ENCODE data around the gene SCN8A.
A peak's percentile ranks its signal among the peaks of the same experiment; 100 is the strongest.

SCN8A gene

DNA sequence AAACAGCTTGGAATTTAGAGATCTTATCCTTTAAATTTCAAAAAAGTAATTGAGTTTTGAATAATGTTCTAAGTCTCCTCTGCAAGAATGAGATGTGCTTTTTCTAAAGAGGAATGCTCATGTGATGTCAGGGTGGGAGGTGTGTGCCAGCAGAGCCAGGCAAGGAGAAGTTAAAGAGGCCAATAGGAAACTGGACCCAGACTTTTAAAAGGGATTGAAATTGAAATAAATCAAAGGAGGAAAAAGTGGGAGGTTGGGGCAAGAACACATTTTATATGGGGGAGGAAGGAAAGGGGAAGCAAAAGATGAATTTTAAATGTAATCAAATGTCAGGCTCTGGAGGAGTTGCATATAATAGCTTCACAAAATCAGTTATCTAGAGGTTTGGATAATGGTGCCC lies 131.4 kb downstream of the SCN8A start:
- DNase-seq: no peak

GRCh38 chr12:51726161-51726560 lies 135.1 kb downstream of the SCN8A start:
- no peak for DNase-seq

DNA sequence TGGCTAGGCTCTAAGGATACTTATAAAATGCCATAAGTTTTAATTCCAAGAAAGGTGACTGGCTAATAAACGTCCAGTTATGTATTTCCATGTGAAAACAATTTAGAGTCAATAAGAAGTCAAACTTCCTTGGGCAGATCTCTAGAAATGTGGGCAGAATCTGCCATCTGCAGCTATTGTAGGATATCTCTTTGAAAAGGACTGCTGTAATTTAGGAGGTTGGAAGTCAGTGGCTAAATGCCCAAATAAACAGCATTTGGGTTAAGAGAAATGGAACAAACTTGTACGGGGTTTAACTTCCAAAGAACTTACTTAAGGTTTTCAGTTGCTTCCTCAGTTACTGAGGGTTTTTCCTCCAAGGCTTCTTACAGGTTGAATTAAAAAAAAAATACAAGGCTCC lies 135.9 kb downstream of the SCN8A start:
- DNase-seq: no peak

DNA sequence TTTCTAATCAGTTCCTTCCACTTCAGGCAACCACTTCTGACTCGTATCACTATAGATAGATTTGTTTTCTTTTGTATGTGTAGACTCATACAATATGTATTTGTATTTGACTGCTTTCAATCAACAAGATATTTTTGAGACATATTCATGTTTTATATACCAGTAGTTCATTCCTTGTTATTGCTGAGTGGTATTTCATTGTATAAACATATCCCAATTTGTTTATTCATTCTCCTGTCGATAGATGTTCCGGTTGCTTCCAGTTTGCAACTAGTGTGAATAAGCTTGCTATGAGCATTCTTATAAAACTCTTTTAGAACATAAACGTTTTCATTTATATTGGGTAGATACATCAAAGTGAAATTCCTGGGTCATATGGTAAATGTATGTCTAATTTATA lies 138.3 kb downstream of the SCN8A start:
- no peak for DNase-seq

GRCh38 chr12:51730745-51731144 lies 139.7 kb downstream of the SCN8A start:
- DNase-seq: no peak

- no peak for DNase-seq
These were observed 149.5 kb downstream of the SCN8A start for GRCh38 chr12:51740536-51740935.

DNA sequence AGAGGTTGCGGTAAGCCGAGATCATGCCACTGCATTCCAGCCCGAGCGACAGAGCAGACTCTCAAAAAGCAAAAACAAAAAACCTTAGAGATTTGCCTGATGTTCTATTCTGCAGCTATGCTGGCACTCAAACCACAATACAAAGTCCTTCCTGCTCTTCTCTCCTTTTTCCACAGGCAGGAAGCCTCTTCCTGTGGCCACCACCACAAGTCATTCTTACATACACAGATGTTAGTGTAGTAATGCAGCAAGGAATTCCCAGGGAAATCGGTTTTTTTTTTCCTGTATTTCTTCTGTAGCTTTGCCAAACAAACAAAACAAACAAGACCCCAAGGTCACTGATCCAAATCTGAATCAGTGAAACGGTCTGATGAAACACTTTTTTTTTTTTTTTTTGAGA lies 153.2 kb downstream of the SCN8A start:
- DNase-seq: no peak

DNA sequence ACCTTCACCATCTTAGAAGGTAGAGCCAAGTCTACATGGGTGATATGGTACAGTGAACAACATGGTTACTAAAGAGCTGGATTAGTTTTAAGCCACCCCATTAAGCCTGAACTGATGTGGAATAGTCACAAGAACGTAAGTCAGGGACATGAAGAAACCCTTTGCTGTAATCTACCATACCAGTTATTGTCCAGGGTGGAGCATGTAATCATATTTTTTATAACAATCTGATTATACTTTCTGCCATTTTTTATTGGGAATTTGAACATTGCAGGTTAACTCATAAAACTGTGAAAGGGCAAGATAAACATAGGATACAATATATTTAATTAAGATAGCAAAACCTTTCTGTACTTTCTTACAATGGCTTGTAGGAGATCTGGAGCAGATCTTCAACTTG lies 153.9 kb downstream of the SCN8A start:
- no peak for DNase-seq

GRCh38 chr12:51746416-51746815 lies 155.4 kb downstream of the SCN8A start:
- DNase-seq: no peak

- DNase-seq: no peak
These were observed 157.2 kb downstream of the SCN8A start for GRCh38 chr12:51748235-51748634.

DNA sequence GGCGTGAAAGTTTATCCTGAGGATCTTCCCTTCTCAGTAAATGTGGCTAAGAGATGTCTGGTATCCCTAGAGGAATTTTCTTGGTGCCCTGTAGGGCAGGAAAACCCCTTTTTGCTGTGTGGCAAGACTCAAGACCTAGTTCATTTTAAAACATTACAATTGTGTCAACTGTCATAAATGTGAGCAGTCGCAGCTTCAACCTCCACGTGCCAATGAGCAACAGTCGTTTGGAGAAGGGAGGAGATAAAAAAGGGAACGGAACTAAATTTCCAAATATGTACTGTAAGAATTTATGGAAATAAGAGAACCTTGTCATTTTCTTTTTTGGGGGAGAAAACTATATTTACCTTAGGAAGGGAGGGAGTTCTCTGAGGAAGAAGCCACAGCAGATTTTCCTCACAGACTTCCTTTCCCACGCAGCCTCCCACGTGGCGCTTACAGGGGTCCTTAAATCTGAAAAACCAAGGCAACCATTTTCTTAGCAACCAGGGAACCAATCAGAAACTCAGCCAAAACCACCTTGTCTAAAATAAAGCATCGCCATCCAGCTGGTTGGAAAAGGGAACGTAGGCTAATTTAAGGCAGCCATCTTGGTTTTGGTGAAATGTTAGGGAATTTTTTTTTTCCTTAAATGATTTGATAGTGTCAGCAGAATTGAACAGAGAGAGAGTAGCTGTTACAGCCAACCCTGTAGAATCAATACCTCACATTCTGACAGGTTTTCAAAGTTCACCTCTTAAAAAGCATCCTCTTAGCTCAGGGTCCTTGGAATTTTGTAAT lies 158.4 kb downstream of the SCN8A start:
- DNase-seq: no peak

- DNase-seq: no peak
These were observed 158.9 kb downstream of the SCN8A start for GRCh38 chr12:51749986-51750317.

DNA sequence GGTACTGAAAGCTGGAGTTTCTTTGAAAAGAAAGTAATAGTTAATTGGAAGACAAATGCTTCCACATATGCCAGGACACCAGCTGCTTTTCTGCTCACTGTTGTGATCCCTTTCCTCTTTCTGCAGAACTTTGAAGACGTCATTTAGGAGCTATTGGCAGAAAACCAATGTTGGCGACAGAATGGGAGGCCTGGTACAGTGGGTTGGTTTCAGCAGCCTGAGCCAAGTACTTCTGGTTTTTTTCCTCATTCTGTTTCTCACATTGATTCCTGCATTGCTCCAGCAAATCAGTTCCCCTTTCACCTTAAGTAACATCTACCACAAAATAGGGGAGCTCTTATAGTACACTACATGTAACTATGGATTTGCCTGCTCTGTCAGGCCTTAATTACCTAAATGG lies 160.6 kb downstream of the SCN8A start:
- DNase-seq: no peak

GRCh38 chr12:51752234-51752889 lies 161.3 kb downstream of the SCN8A start:
- peak in 1 of 2 experiments; percentile 6 for DNase-seq

- DNase-seq: no peak
These were observed 163.1 kb downstream of the SCN8A start for GRCh38 chr12:51753980-51754675.

- no peak for DNase-seq
These were observed 164.2 kb downstream of the SCN8A start for GRCh38 chr12:51755251-51755650.

DNA sequence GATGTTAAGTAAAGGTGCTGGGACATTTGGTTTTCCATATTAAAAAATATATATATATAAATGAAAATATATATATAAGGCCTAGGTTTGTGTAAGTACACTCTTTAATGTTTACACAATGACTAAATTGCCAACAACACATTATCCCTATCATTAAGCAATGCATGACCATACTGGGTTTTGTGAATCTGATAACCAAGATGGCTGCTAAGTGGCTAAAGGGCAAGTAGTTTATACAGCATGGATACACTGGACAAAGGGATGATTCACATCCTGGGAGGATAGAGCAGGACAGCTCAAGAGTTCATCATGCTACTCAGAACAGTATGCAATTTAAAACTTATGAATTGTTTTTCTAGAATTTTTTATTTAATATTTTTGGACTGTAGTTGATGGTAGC lies 168.1 kb downstream of the SCN8A start:
- DNase-seq: no peak

- DNase-seq: no peak
These were observed 168.7 kb downstream of the SCN8A start for GRCh38 chr12:51759695-51760094.

GRCh38 chr12:51760231-51760630 lies 169.2 kb downstream of the SCN8A start:
- DNase-seq: no peak

DNA sequence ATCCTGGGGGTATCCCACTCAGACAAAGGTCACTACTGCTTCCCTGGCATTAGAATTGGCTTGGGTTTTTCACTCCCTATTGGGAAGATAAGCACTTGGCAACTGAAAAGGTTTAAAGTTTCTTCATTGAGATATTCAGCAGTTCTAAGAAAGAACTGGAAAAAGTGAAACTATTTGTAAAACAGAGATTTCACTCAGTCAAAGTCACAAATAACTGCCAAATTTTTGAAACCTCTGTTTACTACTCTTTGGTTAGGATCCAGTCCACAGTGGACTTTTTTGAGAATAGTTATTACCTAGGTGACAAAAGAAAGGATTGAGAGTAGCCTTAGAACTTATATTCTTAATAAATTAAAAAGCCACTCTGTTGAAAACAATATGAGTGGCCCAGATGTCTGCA lies 172.7 kb downstream of the SCN8A start:
- DNase-seq: no peak

GRCh38 chr12:51766067-51766676 lies 175.1 kb downstream of the SCN8A start:
- no peak for DNase-seq

- no peak for DNase-seq
These were observed 180.0 kb downstream of the SCN8A start for GRCh38 chr12:51771008-51771407.

DNA sequence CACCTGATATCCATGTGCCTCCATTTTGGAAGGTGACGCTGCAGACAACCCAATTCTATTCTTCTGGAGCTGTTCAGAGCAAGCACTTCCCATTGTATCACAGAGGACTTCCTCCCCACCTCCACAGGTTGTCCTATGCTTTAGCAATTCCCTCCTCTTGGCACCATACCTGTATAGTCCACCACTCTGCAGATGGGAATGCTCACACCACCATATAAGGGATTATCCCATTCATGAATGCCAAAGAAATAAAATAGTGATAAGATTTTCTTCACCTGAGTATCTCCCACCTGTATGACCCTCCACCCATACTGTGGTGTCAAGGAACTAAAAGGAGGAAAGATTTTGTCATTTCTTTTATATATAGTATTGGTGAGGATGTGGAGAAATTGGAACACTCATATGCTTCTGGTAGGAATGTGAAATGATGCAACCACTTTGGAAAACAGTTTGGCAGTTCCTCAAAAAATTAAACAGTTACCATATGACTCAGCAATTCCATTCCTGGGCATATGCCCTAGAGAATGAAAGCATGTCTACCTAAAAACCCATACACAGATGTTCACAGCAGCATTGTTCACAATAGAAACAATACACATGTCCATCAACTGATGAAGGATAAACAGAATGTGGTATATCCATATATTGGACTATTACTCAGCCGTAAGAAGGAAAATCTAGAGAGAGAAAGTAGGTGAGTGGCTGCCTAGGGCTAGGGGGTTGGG lies 182.3 kb downstream of the SCN8A start:
- no peak for DNase-seq
